GM10266 (cell line): ENCODE data around the gene ANKRD34B.

Experiments used
- DNase-seq: peaks from one replicate; pipeline ENCODE4 v3.0.0; 2012; ENCODE audit errors: extremely low spot score
- TF ChIP-seq, protein P1 (sequence below): IDR thresholded peaks from 2 replicates; pipeline ENCODE4 v1.5.1; 2012; ENCODE audit warnings: mild to moderate bottlenecking, low read depth; ENCODE audit not compliant: control insufficient read depth, insufficient read depth; ENCODE audit errors: missing control alignments

The ANKRD34B gene

DNA sequence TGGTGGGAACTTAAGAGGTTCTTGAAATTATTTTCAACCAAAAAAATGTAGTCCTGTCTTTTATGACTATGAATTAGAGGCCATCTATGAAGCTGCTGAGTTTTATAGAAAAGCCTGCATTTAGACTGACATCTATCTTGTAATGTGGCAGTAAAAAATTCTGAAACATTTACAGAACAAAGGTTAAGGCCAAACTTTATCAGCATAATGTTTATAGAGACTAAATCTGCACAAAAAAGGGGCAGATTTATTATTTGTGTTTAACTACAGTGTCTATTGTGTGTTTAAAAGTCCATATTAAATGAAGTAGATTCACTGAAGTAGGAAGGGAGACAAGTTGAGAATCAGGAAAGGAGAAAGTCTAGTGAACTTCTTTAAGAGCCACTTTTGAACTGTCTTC lies 37.3 kb upstream of the ANKRD34B start:
- TF ChIP-seq, protein P1, sequence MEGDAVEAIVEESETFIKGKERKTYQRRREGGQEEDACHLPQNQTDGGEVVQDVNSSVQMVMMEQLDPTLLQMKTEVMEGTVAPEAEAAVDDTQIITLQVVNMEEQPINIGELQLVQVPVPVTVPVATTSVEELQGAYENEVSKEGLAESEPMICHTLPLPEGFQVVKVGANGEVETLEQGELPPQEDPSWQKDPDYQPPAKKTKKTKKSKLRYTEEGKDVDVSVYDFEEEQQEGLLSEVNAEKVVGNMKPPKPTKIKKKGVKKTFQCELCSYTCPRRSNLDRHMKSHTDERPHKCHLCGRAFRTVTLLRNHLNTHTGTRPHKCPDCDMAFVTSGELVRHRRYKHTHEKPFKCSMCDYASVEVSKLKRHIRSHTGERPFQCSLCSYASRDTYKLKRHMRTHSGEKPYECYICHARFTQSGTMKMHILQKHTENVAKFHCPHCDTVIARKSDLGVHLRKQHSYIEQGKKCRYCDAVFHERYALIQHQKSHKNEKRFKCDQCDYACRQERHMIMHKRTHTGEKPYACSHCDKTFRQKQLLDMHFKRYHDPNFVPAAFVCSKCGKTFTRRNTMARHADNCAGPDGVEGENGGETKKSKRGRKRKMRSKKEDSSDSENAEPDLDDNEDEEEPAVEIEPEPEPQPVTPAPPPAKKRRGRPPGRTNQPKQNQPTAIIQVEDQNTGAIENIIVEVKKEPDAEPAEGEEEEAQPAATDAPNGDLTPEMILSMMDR = no peak
- DNase-seq = no peak

DNA sequence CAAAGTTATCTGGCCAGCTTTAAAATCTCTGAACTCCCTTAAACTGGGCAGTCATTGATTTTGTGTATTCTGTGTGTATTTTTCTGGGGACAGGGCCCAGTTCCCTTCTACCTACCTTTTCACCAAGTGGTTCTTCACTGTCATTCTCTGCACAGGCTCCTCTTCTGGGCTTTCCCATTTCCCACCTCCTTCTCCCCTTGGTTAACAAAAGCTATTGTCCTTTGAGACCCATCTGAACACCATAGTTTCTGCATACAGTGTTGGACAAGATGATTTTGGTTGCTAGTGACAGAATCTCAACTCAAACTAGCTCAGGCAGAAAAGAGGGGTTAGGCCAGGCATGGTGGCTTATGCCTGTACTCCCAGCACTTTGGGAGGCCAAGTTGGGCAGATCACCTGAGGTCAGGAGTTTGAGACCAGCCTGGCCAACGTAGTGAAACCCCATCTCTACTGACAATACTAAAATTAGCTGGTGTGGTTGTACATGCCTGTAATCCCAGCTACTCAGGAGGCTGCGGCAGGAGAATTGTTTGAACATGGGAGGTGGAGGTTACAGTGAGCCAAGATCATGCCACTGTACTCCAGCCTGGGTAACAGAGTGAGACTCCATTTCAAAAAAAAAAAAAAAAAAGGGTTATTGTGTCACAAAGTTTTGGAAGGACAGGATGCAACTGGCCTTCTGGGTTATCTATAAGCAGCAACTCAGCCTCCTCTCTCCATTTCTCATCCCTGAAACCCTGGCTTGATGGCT lies 31.0 kb upstream of the ANKRD34B start:
- TF ChIP-seq, protein P1 = no peak
- no peak for DNase-seq

DNA sequence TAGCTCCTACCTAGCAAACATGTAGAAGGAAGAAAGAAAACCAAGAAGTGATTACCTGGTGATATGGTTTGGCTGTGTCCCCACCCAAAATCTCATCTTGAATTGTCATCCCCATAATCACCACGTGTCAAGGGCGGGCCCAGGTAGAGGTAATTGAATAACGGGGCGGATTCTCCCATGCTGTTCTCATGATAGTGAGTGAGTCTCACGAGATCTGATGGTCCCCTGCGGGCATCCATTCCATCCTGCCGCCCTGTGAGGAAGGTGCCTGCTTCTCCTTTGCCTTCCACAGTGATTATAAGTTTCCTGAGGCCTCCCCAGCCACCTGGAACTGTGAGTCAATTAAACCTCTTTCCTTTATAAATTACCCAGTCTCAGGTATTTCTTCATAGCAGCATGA lies 27.4 kb upstream of the ANKRD34B start:
- DNase-seq = no peak
- TF ChIP-seq, protein P1 = no peak

DNA sequence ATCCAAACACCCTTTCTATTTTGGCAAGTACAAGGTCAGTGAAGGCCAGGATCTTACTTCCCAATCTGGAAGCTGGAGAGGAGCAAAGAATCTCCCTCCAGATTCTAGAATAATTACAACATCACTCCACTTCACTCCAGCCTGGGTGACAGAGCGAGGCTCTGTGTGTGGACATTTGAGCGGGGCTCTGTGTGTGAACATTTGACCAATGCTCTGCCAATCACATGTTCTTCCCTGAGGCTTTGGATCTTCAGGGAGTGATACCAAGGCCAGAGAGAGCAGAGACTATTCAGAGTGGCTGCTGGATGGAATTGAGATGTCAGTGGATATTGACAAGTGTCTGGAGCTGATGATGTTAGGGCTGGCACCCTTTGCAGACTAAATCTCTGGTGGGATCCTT lies 24.7 kb upstream of the ANKRD34B start:
- TF ChIP-seq, protein P1 = no peak

DNA sequence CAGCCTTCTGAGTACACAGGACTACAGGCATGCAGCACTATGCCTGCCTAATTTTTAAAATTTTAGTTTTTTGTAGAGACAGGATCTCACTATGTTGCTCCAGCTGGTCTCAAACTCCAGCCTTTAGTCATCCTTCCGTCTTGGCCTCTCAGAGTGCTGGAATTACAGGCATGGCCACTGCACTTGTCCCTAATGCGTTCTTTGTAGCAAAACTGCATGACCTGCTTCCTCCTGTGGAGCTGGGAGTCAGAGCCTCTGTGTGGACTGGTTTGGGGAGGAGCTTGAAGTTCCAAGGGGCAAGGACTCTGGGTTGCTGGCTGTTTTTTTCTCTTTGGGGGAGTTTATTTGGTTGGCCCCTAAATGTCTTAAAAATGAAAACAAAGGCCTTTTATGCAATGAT lies 22.7 kb upstream of the ANKRD34B start:
- no peak for DNase-seq
- TF ChIP-seq, protein P1 = no peak

More for the DNA sequence above, 24.7 kb upstream of the ANKRD34B start:
- no peak for DNase-seq

DNA sequence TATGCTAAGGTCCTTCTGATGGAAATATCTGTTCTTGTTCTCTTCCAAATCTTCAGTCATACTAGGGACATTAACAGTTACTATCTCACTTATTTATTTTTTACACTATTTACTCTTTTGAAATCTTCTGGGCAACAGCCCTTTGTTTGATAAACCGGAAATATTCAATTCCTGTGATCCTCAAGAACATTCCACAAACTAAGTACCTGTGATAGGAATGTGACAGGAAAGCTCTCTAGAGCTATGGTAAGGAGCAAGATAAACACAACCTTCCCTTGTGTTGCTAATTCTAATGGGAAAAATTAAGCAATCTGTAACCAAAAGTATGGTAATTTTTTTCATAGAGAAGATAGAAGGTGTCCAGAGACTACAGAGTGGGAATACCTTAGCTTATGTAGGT lies 22.0 kb upstream of the ANKRD34B start:
- no peak for DNase-seq
- TF ChIP-seq, protein P1 = no peak

DNA sequence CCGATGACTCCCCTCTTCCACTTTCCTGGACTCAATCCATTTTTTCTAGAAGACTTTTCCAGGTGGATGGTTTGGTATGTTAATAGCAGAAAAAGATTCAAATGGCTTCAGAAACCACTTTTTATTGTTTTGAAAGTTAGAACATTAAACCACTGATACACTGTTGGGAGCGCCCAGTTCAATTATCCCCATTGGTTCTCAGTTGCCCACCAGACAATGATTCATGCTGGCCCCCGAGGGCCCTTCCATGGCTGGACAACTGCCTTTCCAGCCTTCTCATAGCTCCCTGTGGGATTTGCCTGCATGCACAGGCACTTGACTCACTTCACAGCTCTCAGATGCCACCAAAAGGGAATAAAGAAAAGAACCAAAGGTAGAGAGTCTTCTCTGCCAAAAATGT lies 21.3 kb upstream of the ANKRD34B start:
- DNase-seq = no peak
- TF ChIP-seq, protein P1 = no peak
